Measurements from ENCODE around the gene KHDC1L.
"Not testable (repeated sequence)": the region's sequence is repeated elsewhere in the genome, so short reads cannot be mapped to it uniquely, and the experiment has no call there.

The KHDC1L gene

DNA sequence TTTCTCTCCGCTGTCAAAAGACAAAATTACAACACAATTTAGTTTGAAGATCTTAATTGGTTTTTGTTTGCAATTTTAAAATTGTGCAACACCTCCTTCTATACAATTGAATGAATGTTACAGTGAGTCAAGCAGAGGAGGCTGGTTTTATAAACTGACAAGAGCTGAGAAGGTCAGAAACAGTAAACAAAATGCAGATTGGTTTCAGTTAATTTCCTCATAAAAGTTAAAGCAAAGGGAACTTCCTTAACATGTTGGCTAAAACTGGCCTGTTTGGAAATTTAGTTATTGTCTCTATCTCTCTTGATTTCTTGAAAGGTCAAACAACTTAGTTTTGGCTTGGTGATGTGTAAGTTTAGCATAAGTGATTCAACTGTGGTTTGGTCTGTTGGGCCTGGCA lies 22.2 kb downstream of the KHDC1L start:
- H3K36me3 ChIP-seq (ENCODE audit: control insufficient read depth, insufficient read depth, low read length) = no peaks in the 10 kb centered on the region
- H3K4me3 ChIP-seq (replicated peaks; ENCODE audit: low read depth, low read length) = no peak overlapping the region
- no peak for DNase-seq (ENCODE audit: extremely low read depth, insufficient read length)
- TF ChIP-seq, protein P1, sequence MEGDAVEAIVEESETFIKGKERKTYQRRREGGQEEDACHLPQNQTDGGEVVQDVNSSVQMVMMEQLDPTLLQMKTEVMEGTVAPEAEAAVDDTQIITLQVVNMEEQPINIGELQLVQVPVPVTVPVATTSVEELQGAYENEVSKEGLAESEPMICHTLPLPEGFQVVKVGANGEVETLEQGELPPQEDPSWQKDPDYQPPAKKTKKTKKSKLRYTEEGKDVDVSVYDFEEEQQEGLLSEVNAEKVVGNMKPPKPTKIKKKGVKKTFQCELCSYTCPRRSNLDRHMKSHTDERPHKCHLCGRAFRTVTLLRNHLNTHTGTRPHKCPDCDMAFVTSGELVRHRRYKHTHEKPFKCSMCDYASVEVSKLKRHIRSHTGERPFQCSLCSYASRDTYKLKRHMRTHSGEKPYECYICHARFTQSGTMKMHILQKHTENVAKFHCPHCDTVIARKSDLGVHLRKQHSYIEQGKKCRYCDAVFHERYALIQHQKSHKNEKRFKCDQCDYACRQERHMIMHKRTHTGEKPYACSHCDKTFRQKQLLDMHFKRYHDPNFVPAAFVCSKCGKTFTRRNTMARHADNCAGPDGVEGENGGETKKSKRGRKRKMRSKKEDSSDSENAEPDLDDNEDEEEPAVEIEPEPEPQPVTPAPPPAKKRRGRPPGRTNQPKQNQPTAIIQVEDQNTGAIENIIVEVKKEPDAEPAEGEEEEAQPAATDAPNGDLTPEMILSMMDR (IDR thresholded peaks at IDR 0.05; ENCODE audit: insufficient read depth, low read length, poor library complexity, severe bottlenecking) = no peak
- no peaks in the 10 kb centered on the region for H3K27me3 ChIP-seq (replicated peaks; ENCODE audit: control insufficient read depth, insufficient read depth, low read length)

DNA sequence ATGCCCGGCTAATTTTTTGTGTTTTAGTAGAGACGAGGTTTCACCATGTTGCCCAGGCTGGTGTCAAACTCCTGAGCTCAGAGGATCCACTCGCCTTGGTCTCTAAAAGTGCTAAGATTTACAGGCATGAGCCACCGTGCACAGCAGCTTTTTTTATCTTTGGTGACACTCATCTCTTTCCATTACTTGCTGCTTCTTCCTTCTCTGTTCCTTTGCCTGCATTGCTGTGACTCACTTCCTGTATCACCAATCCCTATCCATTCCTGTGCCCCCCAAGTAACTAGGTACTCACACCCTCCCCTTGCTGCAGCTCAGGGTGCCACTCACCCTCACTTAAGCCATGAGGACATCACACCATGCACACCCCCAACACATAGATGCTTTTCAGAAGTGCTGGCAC lies 24.6 kb downstream of the KHDC1L start:
- no peaks in the 10 kb centered on the region for H3K36me3 ChIP-seq (ENCODE audit: control insufficient read depth, insufficient read depth, low read length)
- no peak overlapping the region for H3K4me3 ChIP-seq (replicated peaks; ENCODE audit: low read depth, low read length)
- TF ChIP-seq, protein P1 (IDR thresholded peaks at IDR 0.05; ENCODE audit: insufficient read depth, low read length, poor library complexity, severe bottlenecking) = no peak
- H3K27me3 ChIP-seq (replicated peaks; ENCODE audit: control insufficient read depth, insufficient read depth, low read length) = no peaks in the 10 kb centered on the region
- no peak for DNase-seq (ENCODE audit: extremely low read depth, insufficient read length)

DNA sequence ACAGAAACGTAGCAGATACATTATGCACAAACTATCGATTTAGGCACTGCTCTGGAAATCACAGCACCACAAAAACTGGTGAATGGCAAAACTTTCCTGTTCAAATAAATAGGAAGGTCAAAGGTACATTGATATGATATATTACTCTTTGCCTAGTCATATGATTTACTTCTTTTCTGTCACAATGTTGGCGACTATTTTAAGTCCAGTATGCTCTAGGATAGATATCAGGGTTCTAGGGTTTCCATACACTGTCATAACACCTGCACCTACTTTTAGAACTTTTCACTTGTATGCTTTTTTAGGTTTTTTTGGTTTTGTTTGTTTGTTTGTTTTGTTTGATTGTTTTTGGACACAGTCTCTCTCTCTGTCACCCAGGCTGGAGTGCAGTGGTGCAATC lies 25.0 kb downstream of the KHDC1L start:
- TF ChIP-seq, protein P1 (IDR thresholded peaks at IDR 0.05; ENCODE audit: insufficient read depth, low read length, poor library complexity, severe bottlenecking) = no peak
- Histone ChIP-seq H3K36me3 (ENCODE audit: control insufficient read depth, insufficient read depth, low read length) (no peaks in the 10 kb centered on the region), H3K27me3 (replicated peaks; ENCODE audit: control insufficient read depth, insufficient read depth, low read length) (no peaks in the 10 kb centered on the region), H3K4me3 (replicated peaks; ENCODE audit: low read depth, low read length) (no peak overlapping the region)
- no peak for DNase-seq (ENCODE audit: extremely low read depth, insufficient read length)

DNA sequence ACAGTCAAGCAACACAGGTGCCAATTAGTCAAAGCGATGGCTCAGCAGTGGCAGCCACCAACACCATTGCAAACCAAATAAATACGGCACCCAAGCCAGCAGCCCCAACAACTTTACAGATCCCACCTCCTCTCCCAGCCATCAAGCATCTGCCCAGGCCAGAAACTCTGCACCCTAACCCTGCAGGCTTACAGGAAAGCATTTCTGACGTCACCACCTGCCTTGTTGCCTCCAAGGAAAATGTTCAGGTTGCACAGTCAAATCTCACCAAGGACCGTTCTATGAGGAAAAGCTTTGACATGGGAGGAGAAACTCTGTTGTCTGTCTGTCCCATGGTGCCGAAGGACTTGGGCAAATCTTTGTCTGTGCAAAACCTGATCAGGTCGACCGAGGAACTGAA lies 30.6 kb downstream of the KHDC1L start:
- DNase-seq (ENCODE audit: extremely low read depth, insufficient read length) = no peak
- TF ChIP-seq, protein P1 (IDR thresholded peaks at IDR 0.05; ENCODE audit: insufficient read depth, low read length, poor library complexity, severe bottlenecking) = no peak
- Histone ChIP-seq H3K36me3 (ENCODE audit: control insufficient read depth, insufficient read depth, low read length) (no peaks in the 10 kb centered on the region), H3K4me3 (replicated peaks; ENCODE audit: low read depth, low read length) (no peak overlapping the region), H3K27me3 (replicated peaks; ENCODE audit: control insufficient read depth, insufficient read depth, low read length) (no peaks in the 10 kb centered on the region)

DNA sequence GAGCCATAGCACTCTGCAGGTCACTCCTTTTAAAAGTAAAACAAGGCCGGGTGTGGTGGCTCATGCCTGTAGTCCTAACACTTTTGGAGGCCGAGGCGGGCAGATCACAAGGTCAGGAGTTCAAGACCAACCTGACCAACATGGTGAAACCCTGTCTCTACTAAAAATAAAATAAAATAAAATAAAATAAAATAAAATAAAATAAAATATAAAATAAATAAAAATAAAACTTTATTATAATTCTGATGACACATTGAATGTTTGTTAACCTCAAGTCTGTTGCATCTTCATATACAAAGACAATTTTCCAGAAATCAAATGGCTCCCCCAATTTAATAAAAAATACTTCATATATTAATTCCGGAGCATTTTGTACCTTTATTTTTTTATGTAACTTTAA lies 32.0 kb downstream of the KHDC1L start:
- H3K4me3 ChIP-seq (replicated peaks; ENCODE audit: low read depth, low read length); DNase-seq (ENCODE audit: extremely low read depth, insufficient read length); H3K36me3 ChIP-seq (ENCODE audit: control insufficient read depth, insufficient read depth, low read length); H3K27me3 ChIP-seq (replicated peaks; ENCODE audit: control insufficient read depth, insufficient read depth, low read length): not testable (repeated sequence)

DNA sequence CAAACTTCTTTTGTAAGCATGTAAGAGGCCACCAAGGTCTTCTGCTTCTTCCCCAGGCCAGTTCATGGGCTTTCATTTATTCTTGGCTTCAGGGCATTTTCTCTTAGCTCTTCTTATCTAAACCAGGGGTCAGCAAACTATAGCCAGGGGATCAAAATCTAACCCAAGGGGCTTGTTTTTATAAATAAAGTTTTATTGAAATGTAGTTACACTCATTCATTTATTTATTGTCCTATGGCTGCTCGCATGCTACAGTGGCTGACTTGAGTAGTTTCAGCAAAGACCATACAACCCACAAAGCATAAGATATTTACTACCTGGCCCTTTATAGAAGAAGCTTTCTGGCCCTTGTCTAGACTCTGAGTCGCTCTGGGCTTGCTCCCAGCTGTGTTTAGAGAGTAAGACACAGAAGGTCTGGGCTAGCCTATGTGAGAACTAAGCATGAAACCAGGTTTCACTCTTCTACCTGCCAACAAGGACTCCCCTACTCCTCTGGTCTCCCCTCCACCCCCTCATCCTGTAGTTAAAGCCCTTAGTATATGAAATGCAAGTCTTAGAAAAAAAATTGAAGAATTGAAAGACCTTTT lies 43.2 kb downstream of the KHDC1L start:
- Histone ChIP-seq H3K36me3 (ENCODE audit: control insufficient read depth, insufficient read depth, low read length) (no peaks in the 10 kb centered on the region), H3K4me3 (replicated peaks; ENCODE audit: low read depth, low read length) (no peak overlapping the region), H3K27me3 (replicated peaks; ENCODE audit: control insufficient read depth, insufficient read depth, low read length) (no peaks in the 10 kb centered on the region)
- DNase-seq (ENCODE audit: extremely low read depth, insufficient read length) = no peak
- TF ChIP-seq, protein P1 (IDR thresholded peaks at IDR 0.05; ENCODE audit: insufficient read depth, low read length, poor library complexity, severe bottlenecking) = no peak

All from GM06990 (cell line).